ENCODE results near the gene MRPL47.
"Not testable (repeated sequence)": the region's sequence is repeated elsewhere in the genome, so short reads cannot be mapped to it uniquely, and the experiment has no call there.

MRPL47 gene

GRCh38 chr3:179604321-179605078 is at the start of gene MRPL47, which contains the start of gene NDUFB5:
Gene MRPL47, minus strand, starts transcription at chr3:179604638. Its CDS starts 14 bp downstream, at chr3:179604624.
Gene NDUFB5, plus strand, starts transcription at chr3:179604794. Its CDS starts 22 bp downstream, at chr3:179604816.
- DNase-seq (ENCODE audit: low spot score): peak; percentile 97

GRCh38 chr3:179653096-179653797 is 48.8 kb upstream of the MRPL47 start:
- DNase-seq (ENCODE audit: low spot score): peak; percentile 84

GRCh38 chr3:179652447-179653095 is 48.1 kb upstream of the MRPL47 start, which contains the start of gene USP13:
Gene USP13, plus strand, starts transcription at chr3:179653040. Its CDS starts 186 bp downstream, at chr3:179653226.
- DNase-seq (ENCODE audit: low spot score): peak; percentile 89

- DNase-seq (ENCODE audit: low spot score): no peak
These were observed 47.4 kb upstream of the MRPL47 start for GRCh38 chr3:179651687-179652446.

- DNase-seq (ENCODE audit: low spot score): no peak
These were observed 41.7 kb upstream of the MRPL47 start for GRCh38 chr3:179646177-179646576.

- not testable (repeated sequence) for DNase-seq (ENCODE audit: low spot score)
These were observed 39.4 kb upstream of the MRPL47 start for GRCh38 chr3:179643837-179644236.

GRCh38 chr3:179642871-179643270 is 38.4 kb upstream of the MRPL47 start:
- no peak for DNase-seq (ENCODE audit: low spot score)

- no peak for DNase-seq (ENCODE audit: low spot score)
These were observed 36.0 kb upstream of the MRPL47 start for GRCh38 chr3:179640469-179640868.

GRCh38 chr3:179630753-179631451 is 26.5 kb upstream of the MRPL47 start:
- no peak for DNase-seq (ENCODE audit: low spot score)

- no peak for DNase-seq (ENCODE audit: low spot score)
These were observed 20.0 kb upstream of the MRPL47 start for GRCh38 chr3:179624451-179624850.

GRCh38 chr3:179622023-179622422 is 17.6 kb upstream of the MRPL47 start:
- DNase-seq (ENCODE audit: low spot score): no peak

GRCh38 chr3:179615458-179616173 is 11.2 kb upstream of the MRPL47 start:
- DNase-seq (ENCODE audit: low spot score): no peak

- DNase-seq (ENCODE audit: low spot score): peak; percentile 37
These were observed 9.4 kb upstream of the MRPL47 start for GRCh38 chr3:179613807-179614206.

GRCh38 chr3:179610066-179610465 is 5.6 kb upstream of the MRPL47 start:
- no peak for DNase-seq (ENCODE audit: low spot score)

GRCh38 chr3:179608931-179609720 is 4.7 kb upstream of the MRPL47 start:
- no peak for DNase-seq (ENCODE audit: low spot score)

GRCh38 chr3:179606534-179607085 is 2.2 kb upstream of the MRPL47 start:
- no peak for DNase-seq (ENCODE audit: low spot score)

- no peak for DNase-seq (ENCODE audit: low spot score)
These were observed 607 bp downstream of the MRPL47 start for GRCh38 chr3:179603831-179604230.

GRCh38 chr3:179603321-179603720 is 1.1 kb downstream of the MRPL47 start:
- no peak for DNase-seq (ENCODE audit: low spot score)

GRCh38 chr3:179599531-179599930 is 4.9 kb downstream of the MRPL47 start:
- DNase-seq (ENCODE audit: low spot score): no peak
